GM12892 (cell line): ENCODE data around the gene MAP2K6.

ENCODE experiments used
- DNase-seq: peaks from one replicate; pipeline ENCODE4 v3.0.0; 2011; ENCODE audit not compliant: insufficient read length
- FAIRE-seq: peaks from 2 replicates; lab custom pipeline; 2011; peaks lifted over from hg19 to GRCh38; lab: Jason Lieb, UNC
- POLR2A ChIP-seq: IDR thresholded peaks from 2 replicates; pipeline ENCODE4 v1.6.1; 2011; ENCODE audit warnings: low read depth, low read length, control low read depth
- POLR2AphosphoS5 ChIP-seq: IDR thresholded peaks from 2 replicates; pipeline ENCODE4 v1.6.1; 2011; ENCODE audit warnings: low read depth, low read length, control low read depth
- TAF1 ChIP-seq: IDR thresholded peaks from 2 replicates; pipeline ENCODE4 v1.6.1; 2011; ENCODE audit warnings: low read depth, mild to moderate bottlenecking, control low read depth, low read length, borderline replicate concordance

MAP2K6 gene

DNA sequence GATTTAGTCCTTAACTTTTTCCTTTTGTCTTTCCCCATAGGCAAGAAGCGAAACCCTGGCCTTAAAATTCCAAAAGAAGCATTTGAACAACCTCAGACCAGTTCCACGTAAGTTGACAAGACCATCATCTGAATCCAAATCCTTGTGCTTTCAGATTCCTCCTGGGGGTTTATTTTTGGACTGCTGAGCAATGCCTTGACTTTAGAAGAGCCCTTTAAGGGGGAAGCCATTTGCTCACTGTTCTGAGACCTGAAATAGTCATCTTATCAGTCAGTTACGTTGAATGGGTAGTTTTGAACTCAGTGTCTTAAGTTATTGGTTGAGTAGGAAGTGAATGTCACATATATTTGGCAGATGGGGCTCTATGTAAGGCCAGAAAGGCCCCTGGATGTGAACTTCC, 91.2 kb downstream of the MAP2K6 start:
- TF ChIP-seq POLR2A (no peak), POLR2AphosphoS5 (no peak), TAF1 (no peak)
- no peak for DNase-seq
- no peak for FAIRE-seq

DNA sequence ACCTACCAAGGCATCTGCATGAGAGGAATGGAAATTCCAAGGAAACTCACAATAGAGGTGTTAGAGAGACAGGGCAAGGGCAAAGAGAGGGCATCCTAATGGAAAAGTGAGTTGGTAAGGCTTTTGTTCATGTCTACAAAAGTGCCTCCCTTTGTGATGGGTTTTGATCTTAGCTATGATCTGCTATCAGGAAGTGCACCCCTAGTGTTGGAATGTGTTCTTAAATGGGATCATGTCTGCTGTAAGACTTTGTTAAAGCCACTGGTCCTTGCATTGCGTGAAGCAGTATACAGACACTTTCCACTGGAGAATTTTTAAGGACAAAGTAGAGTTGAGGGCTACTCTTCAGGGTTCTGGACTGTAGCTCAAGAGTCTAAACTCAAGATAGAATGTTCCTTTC, 92.0 kb downstream of the MAP2K6 start:
- TF ChIP-seq POLR2A (no peak), POLR2AphosphoS5 (no peak), TAF1 (no peak)
- FAIRE-seq: no peak
- no peak for DNase-seq

DNA sequence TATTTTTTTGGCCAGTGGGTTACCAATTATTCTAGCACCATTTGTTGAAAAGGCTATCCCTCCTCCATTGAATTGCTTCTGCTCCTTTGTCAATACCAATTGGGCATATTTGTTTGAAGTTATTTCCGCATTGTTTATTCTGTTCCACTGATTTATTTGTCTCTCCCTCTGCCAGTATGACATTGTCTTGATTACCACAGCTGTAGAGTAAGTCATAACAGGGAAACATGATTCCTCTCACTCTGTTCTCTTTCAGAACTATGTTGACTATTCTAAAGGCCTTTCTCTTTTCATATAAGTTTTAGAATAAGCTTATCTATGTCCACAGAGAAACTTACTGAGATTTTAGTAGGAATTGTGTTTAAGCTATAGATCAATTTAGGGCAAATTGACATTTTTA, 94.3 kb downstream of the MAP2K6 start:
- TF ChIP-seq POLR2A (no peak), POLR2AphosphoS5 (no peak)
- DNase-seq (no peak), FAIRE-seq (no peak)

DNA sequence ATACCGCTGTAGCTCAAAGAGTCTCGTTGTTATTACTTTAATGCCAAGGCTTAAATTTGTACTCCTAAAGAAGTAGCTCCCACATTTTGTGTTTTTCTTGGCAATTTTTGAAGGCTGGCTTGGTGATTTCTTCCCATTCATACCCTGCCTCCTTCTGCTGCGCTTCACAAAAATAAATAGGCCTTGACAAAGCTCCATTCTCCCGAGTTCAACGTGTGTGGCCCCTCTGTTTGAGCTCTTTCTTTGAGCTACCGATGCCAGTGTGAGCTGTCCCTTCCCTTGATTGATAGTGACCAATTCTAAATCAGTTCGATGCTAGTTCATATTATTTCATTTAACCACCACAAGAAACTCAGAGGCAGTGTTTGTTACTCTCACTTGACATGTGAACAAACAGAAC, 96.8 kb downstream of the MAP2K6 start:
- no peak for DNase-seq
- FAIRE-seq: no peak
- TF ChIP-seq TAF1 (no peak), POLR2A (no peak), POLR2AphosphoS5 (no peak)

DNA sequence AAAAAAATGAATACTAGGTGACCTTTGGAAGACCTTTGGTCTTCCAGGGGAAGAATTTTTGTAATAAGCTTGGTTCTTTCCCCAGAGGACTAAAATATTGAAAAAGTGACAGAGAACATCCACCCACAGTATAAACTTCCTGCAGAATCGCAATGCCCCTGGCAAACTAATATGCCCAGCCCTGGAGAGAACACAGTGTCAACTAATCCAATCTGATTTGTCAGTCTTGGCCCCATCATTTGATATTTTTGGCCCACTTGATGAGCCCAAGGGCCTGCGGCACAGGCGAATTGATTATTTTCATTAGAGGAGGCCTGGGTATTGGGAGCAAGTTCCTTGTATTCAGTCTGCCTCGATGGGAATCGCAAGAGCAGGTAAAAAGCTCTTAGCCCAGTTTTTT, 98.4 kb downstream of the MAP2K6 start:
- DNase-seq: no peak
- no peak for TF ChIP-seq POLR2AphosphoS5
- TF ChIP-seq TAF1: no peak
- TF ChIP-seq POLR2A: no peak

DNA sequence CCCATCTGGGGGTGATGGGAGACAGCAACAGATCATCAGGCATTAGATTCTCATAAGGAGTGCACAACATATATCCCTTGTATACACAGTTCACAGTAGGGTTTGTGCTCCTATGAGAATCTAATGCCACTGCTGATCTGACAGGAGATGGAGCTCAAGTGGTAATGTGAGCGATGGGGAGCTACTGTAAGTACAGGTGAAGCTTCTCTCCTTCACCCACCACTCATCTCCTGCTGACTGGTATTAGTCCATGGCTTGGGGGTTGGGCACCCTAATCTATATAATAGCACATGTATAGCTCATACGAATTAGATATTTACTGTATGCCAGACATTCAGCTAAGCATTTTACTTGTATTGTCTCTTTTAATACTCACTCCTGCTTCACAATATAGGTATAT, 101.7 kb downstream of the MAP2K6 start:
- TF ChIP-seq TAF1: no peak
- no peak for TF ChIP-seq POLR2A
- TF ChIP-seq POLR2AphosphoS5: no peak
- no peak for FAIRE-seq
- no peak for DNase-seq

More for the DNA sequence above, 98.4 kb downstream of the MAP2K6 start:
- no peak for FAIRE-seq

DNA sequence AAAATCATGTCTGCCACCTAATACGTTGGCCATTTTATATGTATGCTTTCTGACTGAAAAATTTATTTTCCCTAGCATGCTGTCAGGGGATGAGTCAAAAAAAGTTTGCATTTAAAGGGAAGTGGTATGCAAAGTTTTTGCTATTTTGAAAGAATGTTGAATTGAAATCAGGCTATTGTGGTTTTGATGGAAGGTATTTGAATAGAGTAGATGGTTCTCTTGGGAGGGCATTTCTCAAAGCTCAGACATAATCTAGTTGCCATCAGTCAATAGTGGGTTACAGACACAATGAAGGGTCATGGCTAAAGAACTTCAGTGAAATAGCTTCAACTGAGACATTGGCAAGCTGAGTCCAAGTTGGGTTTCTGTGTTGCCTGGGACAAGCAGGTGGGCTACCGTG, 102.4 kb downstream of the MAP2K6 start:
- FAIRE-seq: peak; percentile 79
- no peak for DNase-seq
- TF ChIP-seq POLR2A: 0 out of 2 replicates have a peak, but pooled peaks have one; percentile 41
- TF ChIP-seq POLR2AphosphoS5: no peak; the same call in 1 of the 2 replicates

DNA sequence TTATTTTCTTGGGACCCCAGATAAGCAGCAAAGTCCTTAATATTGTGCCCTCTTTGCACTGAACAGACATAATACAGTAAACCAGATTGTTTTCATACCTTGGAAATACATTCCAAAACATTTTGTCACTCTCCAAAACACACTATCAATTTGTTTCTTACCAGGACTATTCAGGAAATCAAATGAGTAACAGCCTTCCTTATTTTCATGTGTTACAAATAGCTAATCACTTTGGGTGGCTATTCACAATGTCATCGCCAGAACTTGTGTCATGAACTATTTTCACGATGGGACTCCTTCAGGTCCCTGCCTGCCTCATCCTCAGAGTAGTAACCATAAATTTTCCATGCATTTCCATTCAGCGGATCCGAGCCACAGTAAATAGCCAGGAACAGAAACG, 104.5 kb downstream of the MAP2K6 start:
- no peak for TF ChIP-seq TAF1
- TF ChIP-seq POLR2AphosphoS5: no peak
- no peak for TF ChIP-seq POLR2A
- DNase-seq (no peak), FAIRE-seq (peak; percentile 38)

DNA sequence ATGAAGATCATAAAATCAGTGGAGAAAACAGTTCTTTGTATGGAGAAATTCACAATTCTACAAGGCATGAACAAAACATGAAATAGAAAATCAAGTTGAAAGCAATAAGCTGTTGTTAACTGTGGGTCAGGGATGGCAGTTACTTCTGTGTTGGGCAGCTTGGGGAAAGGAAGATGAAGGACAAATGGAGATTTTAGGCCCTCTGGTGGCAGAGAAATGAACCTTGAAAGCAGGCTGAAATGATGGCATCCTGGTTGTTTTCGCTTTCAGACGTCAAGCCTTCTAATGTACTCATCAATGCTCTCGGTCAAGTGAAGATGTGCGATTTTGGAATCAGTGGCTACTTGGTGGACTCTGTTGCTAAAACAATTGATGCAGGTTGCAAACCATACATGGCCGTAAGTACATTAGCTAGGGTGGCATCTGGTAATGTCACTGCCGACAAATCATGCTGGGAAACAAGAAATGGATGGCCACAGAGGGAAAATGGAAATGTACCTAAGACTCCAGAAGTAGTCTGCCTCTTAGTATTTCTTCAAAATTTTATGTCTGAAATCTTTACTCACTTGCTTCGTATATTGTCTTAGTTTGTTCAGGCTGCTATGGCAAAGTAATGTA, 108.9 kb downstream of the MAP2K6 start:
- DNase-seq (no peak), FAIRE-seq (peak; percentile 89)
- TF ChIP-seq POLR2AphosphoS5 (no peak), TAF1 (no peak), POLR2A (no peak)

DNA sequence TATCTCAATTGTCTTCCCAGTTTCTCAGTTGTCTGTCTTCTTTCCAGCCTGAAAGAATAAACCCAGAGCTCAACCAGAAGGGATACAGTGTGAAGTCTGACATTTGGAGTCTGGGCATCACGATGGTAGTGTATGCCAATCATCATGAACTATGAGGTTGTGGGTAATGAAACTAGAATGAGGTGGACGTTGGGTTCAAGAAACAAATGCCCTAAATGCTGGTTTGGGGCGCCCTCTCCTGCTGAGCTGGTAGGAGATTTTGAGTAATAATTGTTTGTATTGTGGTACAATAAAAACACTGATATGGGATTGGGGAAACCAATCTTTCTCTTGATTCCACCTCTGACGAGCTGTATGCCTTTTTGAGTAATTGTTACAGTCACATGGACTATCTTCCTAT, 110.4 kb downstream of the MAP2K6 start:
- FAIRE-seq: no peak
- TF ChIP-seq TAF1 (no peak), POLR2A (no peak), POLR2AphosphoS5 (no peak)
- no peak for DNase-seq

DNA sequence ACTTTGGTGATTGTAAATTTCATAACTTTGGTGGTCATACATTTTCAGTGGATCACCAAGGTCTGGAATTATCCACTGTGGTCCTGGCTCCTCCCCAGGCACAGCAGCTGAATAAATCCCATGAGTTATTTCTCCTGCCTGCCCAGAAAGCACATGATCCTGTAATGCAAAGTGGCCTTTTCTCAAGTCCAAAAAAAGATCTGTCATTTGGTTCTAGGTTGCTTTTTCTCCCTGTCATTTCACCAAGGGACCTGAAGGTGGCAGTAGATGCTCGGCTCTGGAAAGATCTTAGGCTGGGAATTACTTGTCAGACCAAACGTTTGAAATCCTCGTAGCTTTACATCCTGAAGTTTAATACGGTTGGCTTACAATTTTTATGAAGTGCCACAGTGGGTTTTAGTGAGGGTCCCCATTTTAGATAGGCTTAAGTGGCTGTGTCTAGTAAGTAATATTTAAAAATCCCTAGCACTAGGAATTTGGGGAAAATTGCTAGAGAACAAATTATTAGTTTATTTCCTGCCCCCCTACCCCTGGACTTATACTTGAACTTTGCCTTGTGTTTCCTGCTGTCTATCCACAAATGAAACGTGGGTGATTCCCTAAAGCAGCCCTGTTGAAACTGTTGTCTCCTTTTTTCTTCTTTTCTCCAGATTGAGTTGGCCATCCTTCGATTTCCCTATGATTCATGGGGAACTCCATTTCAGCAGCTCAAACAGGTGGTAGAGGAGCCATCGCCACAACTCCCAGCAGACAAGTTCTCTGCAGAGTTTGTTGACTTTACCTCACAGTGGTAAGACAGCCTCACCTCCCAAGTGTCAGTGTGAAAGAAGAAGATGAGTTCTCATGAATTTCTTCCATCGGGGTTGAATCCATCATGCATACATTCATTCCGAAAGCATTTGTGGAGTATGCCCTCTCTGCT, 111.7 kb downstream of the MAP2K6 start:
- TF ChIP-seq POLR2AphosphoS5: no peak
- TF ChIP-seq POLR2A: no peak
- TF ChIP-seq TAF1: no peak
- FAIRE-seq (peak; percentile 63), DNase-seq (no peak)

DNA sequence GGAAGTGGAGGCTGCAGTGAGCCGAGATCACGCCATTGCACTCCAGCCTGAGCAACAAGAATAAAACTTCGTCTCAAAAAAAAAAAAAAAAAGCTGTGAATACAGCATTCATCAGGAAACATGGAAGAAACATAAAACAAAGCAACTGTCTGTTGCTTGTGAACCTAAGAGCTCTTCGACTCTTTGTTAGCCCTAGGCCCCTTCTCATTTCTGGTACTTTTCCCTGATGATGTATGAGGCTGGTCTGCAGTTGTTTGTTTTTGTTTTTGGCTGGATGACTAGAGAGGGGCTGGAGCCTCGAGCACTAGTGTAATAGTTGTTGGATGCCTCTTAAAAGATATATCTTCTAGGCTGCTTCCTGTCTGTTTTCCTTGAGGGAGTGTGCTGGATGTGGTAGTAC, 113.5 kb downstream of the MAP2K6 start:
- FAIRE-seq (no peak), DNase-seq (no peak)
- TF ChIP-seq POLR2A (no peak), TAF1 (no peak), POLR2AphosphoS5 (no peak)
